CD8-positive, alpha-beta memory T cell (primary cell): ENCODE results near the gene AURKB. TPM values are rescaled to one million over a fixed set of nuclear protein-coding genes. Genes with fewer than 3 reads are reported as not detected.

Experiments used
- CTCF ChIA-PET: fragments of 350-600 bp; sonication (Branson Sonifier 250); formaldehyde crosslinking; loops from one replicate; lab custom pipeline; 2021; ENCODE audit warnings: antibody characterized with exemption; lab: Charles Lee
- POLR2A ChIA-PET: fragments of 350-600 bp; sonication (Branson Sonifier 250); formaldehyde crosslinking; loops from one replicate; lab custom pipeline; 2021; ENCODE audit warnings: antibody characterized with exemption; lab: Charles Lee
- DNase-seq, 5 donors: peaks; one replicate each; pipeline versions ENCODE4 v3.0.0 to v3.0.0-alpha.2; 2020 to 2022; ENCODE audit warnings: mixed read lengths in 1 of 5
- H3K27ac ChIP-seq: one replicate; pipeline ENCODE4 v1.7.0; 2013; ENCODE audit warnings: low read depth, mild to moderate bottlenecking, low read length, moderate library complexity
- H3K27me3 ChIP-seq: 2 replicates; pipeline ENCODE4 v1.7.0; 2013; ENCODE audit warnings: low read length, mild to moderate bottlenecking; ENCODE audit not compliant: insufficient read depth, poor library complexity, severe bottlenecking
- H3K36me3 ChIP-seq: 2 replicates; pipeline ENCODE4 v1.7.0; 2013; ENCODE audit warnings: mild to moderate bottlenecking, low read length, moderate library complexity; ENCODE audit not compliant: insufficient read depth
- H3K4me1 ChIP-seq: 2 replicates; pipeline ENCODE4 v1.7.0; 2013; ENCODE audit warnings: mild to moderate bottlenecking, low read length, moderate library complexity; ENCODE audit not compliant: insufficient read depth
- H3K4me3 ChIP-seq: 2 replicates; pipeline ENCODE4 v1.7.0; 2013; ENCODE audit warnings: mild to moderate bottlenecking, low read length
- H3K9me3 ChIP-seq: 2 replicates; pipeline ENCODE4 v1.7.0; 2013; ENCODE audit warnings: mild to moderate bottlenecking, low read length
- H3K27ac Mint-ChIP-seq, 8 donors: one replicate each; pipeline ENCODE4 v1.8.0; 2020 to 2021; ENCODE audit warnings: mixed read lengths in 8 of 8, mild to moderate bottlenecking in 6 of 8, inconsistent platforms in 3 of 8, moderate library complexity in 3 of 8
- H3K27me3 Mint-ChIP-seq, 2 donors: one replicate each; pipeline ENCODE4 v1.8.0; 2020 to 2021; ENCODE audit warnings: mixed read lengths in 2 of 2, mild to moderate bottlenecking in 1 of 2, moderate library complexity in 1 of 2
- H3K36me3 Mint-ChIP-seq, 3 donors: one replicate each; pipeline ENCODE4 v1.8.0; 2020 to 2021; ENCODE audit warnings: mixed read lengths in 3 of 3, inconsistent platforms in 1 of 3, mild to moderate bottlenecking in 1 of 3
- H3K4me1 Mint-ChIP-seq, 3 donors: one replicate each; pipeline ENCODE4 v1.8.0; 2020 to 2021; ENCODE audit warnings: mixed read lengths in 3 of 3, inconsistent platforms in 1 of 3, mild to moderate bottlenecking in 1 of 3
- H3K4me3 Mint-ChIP-seq, 7 donors: one replicate each; pipeline ENCODE4 v1.8.0; 2020 to 2021; ENCODE audit warnings: mixed read lengths in 7 of 7, mild to moderate bottlenecking in 6 of 7, moderate library complexity in 4 of 7, inconsistent platforms in 2 of 7
- H3K9me3 Mint-ChIP-seq, 5 donors: one replicate each; pipeline ENCODE4 v1.8.0; 2020 to 2022; ENCODE audit warnings: mixed read lengths in 5 of 5, mild to moderate bottlenecking in 3 of 5, moderate library complexity in 2 of 5, inconsistent platforms in 1 of 5
- polyA plus RNA-seq: library from polyadenylated mRNA; unstranded; fragments of 300-500 nt; fragmentation: Illumina TruSeq; gene quantifications from one replicate; pipeline ENCODE4 v1.2.3, GENCODE V29; 2021
- total RNA-seq, 2 experiments: library from RNA; stranded (reverse); gene quantifications; one replicate each; pipeline ENCODE4 v1.2.3, GENCODE V29; 2021

The AURKB gene
- total and polyA plus RNA-seq, 3 experiments from 2014 or later: 0.63 to 94.4 (median 88.1) TPM

- peak overlapping the region; percentile 58 for H3K27ac ChIP-seq
- no peaks in the 10 kb centered on the region for H3K9me3 ChIP-seq
- H3K27ac Mint-ChIP-seq: peak overlapping the region; percentile 67 to 100 (median 83)
- peaks cover 15 to 68% (median 27%) of the 10 kb centered on the region in 3 donors for H3K36me3 Mint-ChIP-seq
- H3K9me3 Mint-ChIP-seq: peaks cover 0 to 13% (median 8%) of the 10 kb centered on the region in 5 donors
- peaks cover 37% of the 10 kb centered on the region for H3K4me1 ChIP-seq
- DNase-seq: peak; percentile 34 to 78 (median 72)
- CTCF ChIA-PET: interaction anchor here (0.7 to 5.6 kb wide), 6 partner anchors 11 to 75 kb away, joined by 3 to 51 read pairs (median 6); partner anchors contain the start of genes BORCS6, CTC1, PFAS and SLC25A35
- peaks cover 39% of the 10 kb centered on the region for H3K36me3 ChIP-seq
- H3K4me1 Mint-ChIP-seq: peaks cover 60 to 71% (median 61%) of the 10 kb centered on the region in 3 donors
- no peaks in the 10 kb centered on the region for H3K27me3 ChIP-seq
- peak overlapping the region; percentile 13 to 83 (median 49) for H3K4me3 Mint-ChIP-seq
- peak overlapping the region; percentile 40 for H3K4me3 ChIP-seq
- POLR2A ChIA-PET: interaction anchor here (0.7 to 8.4 kb wide), 4 partner anchors 11 to 87 kb away, joined by 4 to 149 read pairs (median 11); partner anchors contain the start of genes CTC1, PFAS and SLC25A35
- H3K27me3 Mint-ChIP-seq: peaks cover 0 to 28% of the 10 kb centered on the region in 2 donors
Measured at GRCh38 chr17:8225813-8226535, 15.6 kb upstream of the AURKB start.

GRCh38 chr17:8224891-8225812 is 14.8 kb upstream of the AURKB start:
- Mint-ChIP-seq H3K27ac (peak overlapping the region in 7 of 8 donors; percentile 79 to 100 (median 90)), H3K4me1 (peaks cover 63 to 79% (median 68%) of the 10 kb centered on the region in 3 donors), H3K4me3 (peak overlapping the region; percentile 28 to 97 (median 64)), H3K36me3 (peaks cover 12 to 64% (median 22%) of the 10 kb centered on the region in 3 donors), H3K9me3 (peaks cover 0 to 17% (median 8%) of the 10 kb centered on the region in 5 donors), H3K27me3 (peaks cover 0 to 31% of the 10 kb centered on the region in 2 donors)
- ChIA-PET POLR2A (interaction anchor here (0.7 to 8.4 kb wide), 7 partner anchors 15 to 86 kb away, joined by 3 to 149 read pairs (median 6); partner anchors contain the start of genes AURKB, CTC1, PFAS and RANGRF), CTCF (interaction anchor here (0.7 to 5.6 kb wide), 8 partner anchors 12 to 93 kb away, joined by 3 to 63 read pairs (median 5); partner anchors contain the start of genes BORCS6, CTC1, PFAS and SLC25A35)
- Histone ChIP-seq H3K4me1 (peaks cover 38% of the 10 kb centered on the region), H3K36me3 (peaks cover 30% of the 10 kb centered on the region), H3K27ac (no peak overlapping the region), H3K27me3 (no peaks in the 10 kb centered on the region), H3K9me3 (no peaks in the 10 kb centered on the region), H3K4me3 (no peak overlapping the region)
- DNase-seq: peak in 1 of 5 donors; percentile 8

- Mint-ChIP-seq H3K27me3 (peaks cover 0 to 31% of the 10 kb centered on the region in 2 donors), H3K27ac (peak overlapping the region; percentile 94 to 100 (median 96)), H3K4me3 (peak overlapping the region; percentile 86 to 98 (median 97)), H3K4me1 (peaks cover 60 to 78% (median 73%) of the 10 kb centered on the region in 3 donors), H3K36me3 (peaks cover 5 to 53% (median 9%) of the 10 kb centered on the region in 3 donors), H3K9me3 (peaks cover 0 to 17% (median 8%) of the 10 kb centered on the region in 5 donors)
- ChIA-PET CTCF (interaction anchor here (1.0 to 5.6 kb wide), 14 partner anchors 14 to 104 kb away, joined by 3 to 63 read pairs (median 12); partner anchors contain the start of genes BORCS6, CTC1, PFAS and RANGRF), POLR2A (interaction anchor here (0.6 to 8.4 kb wide), 11 partner anchors 13 to 104 kb away, joined by 3 to 149 read pairs (median 17); partner anchors contain the start of genes ALOXE3, AURKB, BORCS6 and CTC1)
- Histone ChIP-seq H3K9me3 (no peaks in the 10 kb centered on the region), H3K27me3 (no peaks in the 10 kb centered on the region), H3K36me3 (peaks cover 18% of the 10 kb centered on the region), H3K4me1 (peaks cover 41% of the 10 kb centered on the region), H3K27ac (peak overlapping the region; percentile 86), H3K4me3 (peak overlapping the region; percentile 98)
- peak in 3 of 5 donors; percentile 20 to 70 (median 37) for DNase-seq
Measured at GRCh38 chr17:8223356-8224126, 13.2 kb upstream of the AURKB start.

GRCh38 chr17:8222630-8223355 is 12.4 kb upstream of the AURKB start:
- Histone ChIP-seq H3K27ac (peak overlapping the region; percentile 86), H3K4me1 (peaks cover 41% of the 10 kb centered on the region), H3K9me3 (no peaks in the 10 kb centered on the region), H3K4me3 (peak overlapping the region; percentile 98), H3K36me3 (peaks cover 10% of the 10 kb centered on the region), H3K27me3 (no peaks in the 10 kb centered on the region)
- Mint-ChIP-seq H3K36me3 (peaks cover 7 to 50% (median 10%) of the 10 kb centered on the region in 3 donors), H3K27ac (peak overlapping the region; percentile 94 to 100 (median 96)), H3K27me3 (peaks cover 0 to 31% of the 10 kb centered on the region in 2 donors), H3K9me3 (peaks cover 0 to 17% (median 8%) of the 10 kb centered on the region in 5 donors), H3K4me3 (peak overlapping the region; percentile 86 to 98 (median 97)), H3K4me1 (peaks cover 64 to 83% (median 79%) of the 10 kb centered on the region in 3 donors)
- peak; percentile 80 to 92 (median 87) for DNase-seq
- CTCF ChIA-PET: interaction anchor here (1.2 to 5.6 kb wide), 16 partner anchors 10 to 129 kb away, joined by 3 to 63 read pairs (median 11); partner anchors contain the start of genes AURKB, BORCS6, CTC1 and PFAS
- POLR2A ChIA-PET: interaction anchor here (0.6 to 8.4 kb wide), 15 partner anchors 12 to 103 kb away, joined by 3 to 149 read pairs (median 16); partner anchors contain the start of genes ALOXE3, AURKB, BORCS6 and CTC1

GRCh38 chr17:8222380-8222629 is 11.9 kb upstream of the AURKB start:
- Mint-ChIP-seq H3K4me1 (peaks cover 61 to 78% (median 75%) of the 10 kb centered on the region in 3 donors), H3K27ac (peak overlapping the region; percentile 94 to 100 (median 96)), H3K36me3 (peaks cover 3 to 45% (median 5%) of the 10 kb centered on the region in 3 donors), H3K9me3 (peaks cover 0 to 17% (median 8%) of the 10 kb centered on the region in 5 donors), H3K4me3 (peak overlapping the region; percentile 86 to 98 (median 97)), H3K27me3 (peaks cover 0 to 28% of the 10 kb centered on the region in 2 donors)
- ChIA-PET POLR2A (interaction anchor here (0.7 to 8.4 kb wide), 15 partner anchors 11 to 103 kb away, joined by 3 to 149 read pairs (median 17); partner anchors contain the start of genes ALOXE3, AURKB, BORCS6 and CTC1), CTCF (interaction anchor here (1.2 to 5.6 kb wide), 19 partner anchors 9 to 143 kb away, joined by 3 to 63 read pairs (median 11); partner anchors contain the start of genes AURKB, BORCS6, CTC1 and PFAS)
- peak in 1 of 5 donors; percentile 78 for DNase-seq
- Histone ChIP-seq H3K27ac (peak overlapping the region; percentile 86), H3K4me1 (peaks cover 40% of the 10 kb centered on the region), H3K4me3 (peak overlapping the region; percentile 98), H3K27me3 (no peaks in the 10 kb centered on the region), H3K9me3 (no peaks in the 10 kb centered on the region), H3K36me3 (peaks cover 6% of the 10 kb centered on the region)
